Stimulated activated CD8-positive, alpha-beta memory T cell treated with anti-CD3 and anti-CD28 coated beads, Interleukin-12 subunit alpha, Interleukin-12 subunit beta, amount 100 ng/mL, for 1 hour (primary cell): ENCODE results near the gene ROPN1B.
A peak's percentile ranks its signal among the peaks of the same experiment; 100 is the strongest.
"Not testable (repeated sequence)": the region's sequence is repeated elsewhere in the genome, so short reads cannot be mapped to it uniquely, and the experiment has no call there.

Experiments used
- DNase-seq: peaks from one replicate; pipeline ENCODE4 v3.0.0-alpha.2; 2020; ENCODE audit warnings: low read depth

ROPN1B gene

DNA sequence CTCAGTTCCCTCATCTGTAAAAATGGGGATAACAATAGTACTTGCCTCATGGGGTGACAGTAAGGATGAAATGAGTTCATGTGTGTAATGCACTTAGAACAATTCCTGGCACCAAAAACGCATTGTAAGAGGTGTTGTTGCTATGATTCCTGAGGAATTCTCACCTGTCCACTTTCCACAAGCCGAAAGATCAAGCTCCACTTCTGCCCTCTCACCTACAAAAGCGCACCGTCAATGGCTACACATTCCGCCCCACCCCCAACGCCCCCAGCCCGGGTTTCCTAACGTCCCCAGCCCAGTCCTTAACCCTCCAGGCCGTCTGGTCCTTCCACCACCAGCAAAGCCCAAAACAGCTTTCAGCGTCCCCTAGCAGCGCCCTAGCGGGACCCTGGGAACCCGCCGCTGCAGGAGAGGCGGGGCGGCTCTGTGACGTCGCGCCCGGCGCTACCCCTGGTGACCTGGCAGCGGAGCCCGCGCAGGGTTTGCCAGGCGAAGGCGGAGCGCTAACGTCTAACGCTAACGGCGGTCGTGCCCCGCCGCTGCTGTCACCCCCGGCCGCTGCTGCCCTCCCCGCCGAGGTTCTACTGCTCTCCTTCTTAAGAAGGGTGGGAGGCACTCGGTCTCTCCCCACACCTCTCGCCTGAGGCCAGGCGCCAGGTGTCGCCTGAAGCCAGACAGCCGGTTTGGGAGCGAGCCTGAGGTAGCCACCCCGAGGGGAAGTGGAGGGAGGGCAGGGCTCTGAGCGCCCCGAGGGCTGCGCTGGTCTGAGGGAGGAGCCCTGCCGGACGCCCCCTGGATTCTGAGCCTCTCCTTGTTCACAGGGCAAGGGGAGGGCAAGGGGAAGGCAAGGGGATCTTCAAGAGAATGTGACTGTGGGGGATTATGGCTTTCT, at the start of gene ROPN1B:
Gene ROPN1B (plus strand): TSS at position 478 of the 892 bp plus-strand sequence. CDS start 2,877 bp downstream, outside the sequence.
- not testable (repeated sequence) for DNase-seq

DNA sequence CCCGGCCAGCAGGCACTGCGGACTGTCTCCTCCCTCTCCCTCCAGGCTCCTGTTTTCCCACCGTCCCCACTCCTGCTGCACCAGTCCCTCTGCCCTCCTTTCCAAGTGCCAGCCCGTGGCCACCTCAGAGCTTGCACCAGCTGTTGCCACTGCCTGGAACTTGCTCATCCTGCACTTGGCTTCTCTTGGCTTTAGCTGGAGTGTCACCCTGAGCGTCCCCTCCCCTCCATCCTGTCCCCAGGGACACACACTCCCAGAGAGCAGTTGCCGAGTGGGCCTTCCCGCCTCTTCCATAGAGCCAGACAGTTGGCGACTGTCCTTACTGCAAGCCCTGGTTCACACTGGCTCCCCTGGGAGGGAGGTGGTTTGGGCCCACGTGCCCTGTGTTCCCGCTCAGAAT, 48.8 kb upstream of the ROPN1B start:
- not testable (repeated sequence) for DNase-seq

DNA sequence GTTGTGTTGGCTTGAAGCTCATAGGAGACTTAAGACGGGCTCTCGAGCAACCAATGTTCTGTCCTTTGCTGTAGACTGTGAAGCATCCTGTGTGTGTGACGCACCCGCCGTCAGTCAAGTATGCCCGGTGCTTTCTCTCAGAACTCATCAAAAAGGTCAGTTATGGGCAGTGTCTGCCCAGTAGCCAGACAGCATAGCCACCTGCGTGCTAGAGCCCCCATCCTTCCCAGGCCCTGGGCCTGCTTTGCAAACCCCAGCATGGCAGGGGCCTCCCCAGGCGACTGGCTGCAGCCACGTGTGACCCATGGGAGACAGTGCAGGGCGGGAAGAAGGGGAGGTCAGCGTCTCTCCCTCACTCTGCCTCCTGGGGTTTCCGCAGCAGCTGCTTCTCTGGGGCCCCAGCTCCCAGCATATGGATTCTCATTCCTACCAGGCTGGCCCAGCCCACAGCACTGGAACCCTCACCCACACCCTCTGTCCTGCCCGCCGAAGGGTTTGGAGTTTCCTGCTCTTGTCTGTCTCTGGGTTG, 48.2 kb upstream of the ROPN1B start:
- DNase-seq: not testable (repeated sequence)

DNA sequence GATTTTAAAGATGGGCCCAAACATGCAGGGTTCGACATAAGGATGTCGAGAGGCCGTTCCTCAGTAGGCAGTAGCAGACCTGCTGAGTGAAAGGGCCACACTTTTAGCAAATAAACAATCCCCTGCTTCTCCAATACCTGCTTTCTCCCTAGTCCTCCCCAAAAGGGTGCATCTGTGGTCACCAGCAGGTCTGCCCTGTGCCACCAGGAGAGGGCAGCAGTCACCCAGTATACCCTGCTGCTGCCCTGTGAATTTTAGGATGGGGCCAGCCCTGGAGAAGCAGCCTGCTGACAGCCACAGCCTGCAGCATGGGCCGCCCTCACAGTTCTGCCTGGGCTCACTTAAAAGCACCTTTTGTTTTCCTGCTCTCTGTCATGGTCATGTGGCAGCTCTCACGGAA, 47.3 kb upstream of the ROPN1B start:
- DNase-seq: not testable (repeated sequence)

DNA sequence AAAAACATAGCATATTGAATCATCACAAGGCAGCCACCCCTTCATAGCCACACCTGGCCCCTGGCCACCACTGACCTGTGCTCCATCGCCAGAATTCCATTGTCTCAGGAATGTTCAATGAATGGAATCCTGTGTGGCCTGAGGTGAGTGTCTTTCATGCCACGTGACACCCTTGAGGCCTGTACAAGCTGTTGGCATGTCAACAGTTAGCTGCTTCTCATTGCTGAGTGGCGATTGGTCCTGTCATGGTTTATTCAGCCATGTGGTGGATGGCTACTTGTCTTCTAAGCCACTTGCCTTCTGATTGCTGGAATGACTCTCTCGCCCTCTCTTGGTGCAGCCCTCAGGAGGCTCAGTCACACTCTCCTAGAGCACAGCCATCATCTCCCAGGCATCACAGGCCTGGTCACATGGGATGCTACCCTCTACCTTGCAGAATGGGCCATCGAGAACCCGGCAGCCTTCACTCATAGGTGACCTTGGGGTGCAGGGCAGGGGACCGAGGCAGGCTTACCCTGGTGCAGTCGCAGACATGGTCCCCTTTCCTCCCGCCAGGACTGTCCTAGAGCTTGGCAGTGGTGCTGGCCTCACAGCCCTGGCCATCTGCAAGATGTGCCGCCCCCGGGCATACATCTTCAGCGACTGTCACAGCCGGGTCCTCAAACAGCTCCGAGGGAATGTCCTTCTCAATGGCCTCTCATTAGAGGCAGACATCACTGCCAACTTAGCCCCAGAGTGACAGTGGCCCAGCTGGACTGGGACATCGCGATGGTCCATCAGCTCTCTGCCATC, 45.5 kb upstream of the ROPN1B start:
- not testable (repeated sequence) for DNase-seq

DNA sequence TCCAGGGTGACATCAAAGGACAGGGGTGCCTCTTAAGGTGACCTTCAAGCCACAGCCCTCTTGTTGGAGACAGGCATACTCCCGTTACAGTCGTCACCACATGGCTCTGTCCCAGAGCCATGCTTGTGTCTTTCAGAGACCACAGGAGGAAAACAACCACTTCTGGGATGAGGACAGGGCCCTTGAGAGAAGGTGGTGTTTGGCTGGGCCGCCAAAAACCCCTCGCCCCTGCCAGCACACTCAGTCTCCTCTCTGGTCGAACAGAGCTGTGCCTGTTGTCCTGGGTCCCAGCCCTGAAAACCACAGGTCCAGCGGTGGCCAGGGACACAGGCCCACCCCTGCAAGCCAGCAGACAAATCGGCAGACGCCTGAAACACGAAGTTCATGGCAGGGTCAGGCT, 44.7 kb upstream of the ROPN1B start:
- not testable (repeated sequence) for DNase-seq

DNA sequence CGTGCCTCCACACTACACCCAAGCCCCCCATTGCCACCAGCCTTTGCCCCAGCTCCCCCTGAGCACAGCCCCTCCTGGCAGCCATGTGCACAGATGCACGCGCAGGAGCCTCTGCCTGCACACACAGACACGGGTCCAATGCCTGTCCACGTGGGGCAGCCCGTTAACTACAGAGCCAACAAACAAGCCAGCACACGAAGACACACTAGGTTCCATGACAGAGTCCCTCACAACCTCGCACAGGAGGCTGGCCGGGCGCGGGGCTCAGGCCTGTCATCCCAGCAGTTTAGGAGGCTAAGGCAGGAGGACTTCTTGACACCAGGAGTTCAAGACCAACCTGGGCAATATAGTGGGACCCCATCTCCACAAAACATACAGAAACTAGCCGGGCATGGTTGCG, 43.3 kb upstream of the ROPN1B start:
- not testable (repeated sequence) for DNase-seq

DNA sequence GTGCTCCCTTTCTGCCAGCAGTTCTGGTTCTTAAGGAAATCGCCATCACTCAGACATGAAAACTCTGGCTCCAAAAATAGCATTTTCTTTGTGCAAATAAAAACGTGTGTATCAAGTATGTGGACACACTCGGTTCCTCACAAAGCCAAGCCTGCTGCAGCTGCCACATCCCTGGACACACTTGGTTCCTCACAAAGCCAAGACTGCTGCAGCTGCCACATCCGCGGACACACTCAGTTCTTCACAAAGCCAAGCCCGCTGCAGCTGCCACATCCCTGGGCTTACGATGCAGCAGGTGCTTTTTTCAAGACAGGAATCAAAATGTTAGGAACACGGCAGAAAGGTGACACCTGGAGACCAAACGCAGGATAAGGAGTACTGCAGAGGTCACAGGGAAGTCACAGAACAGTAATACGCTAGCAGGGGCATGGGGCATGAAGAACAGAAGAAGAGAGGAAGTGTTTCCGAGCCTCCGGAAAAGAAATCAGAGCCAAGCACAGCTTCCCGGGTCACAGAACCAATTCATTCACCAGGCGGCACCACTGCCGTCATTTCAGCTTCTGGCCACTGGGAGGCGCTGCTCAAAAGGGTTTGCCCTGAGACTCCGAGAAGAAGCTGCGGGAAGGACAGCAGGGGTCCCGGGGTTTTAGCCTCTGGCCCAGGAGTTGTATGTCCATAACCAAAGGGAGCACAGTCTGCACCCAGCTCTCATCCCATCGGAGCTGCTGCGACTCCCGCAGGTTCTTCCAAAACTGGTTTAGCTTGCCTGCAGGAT, 40.0 kb upstream of the ROPN1B start:
- peak; percentile 48 for DNase-seq

DNA sequence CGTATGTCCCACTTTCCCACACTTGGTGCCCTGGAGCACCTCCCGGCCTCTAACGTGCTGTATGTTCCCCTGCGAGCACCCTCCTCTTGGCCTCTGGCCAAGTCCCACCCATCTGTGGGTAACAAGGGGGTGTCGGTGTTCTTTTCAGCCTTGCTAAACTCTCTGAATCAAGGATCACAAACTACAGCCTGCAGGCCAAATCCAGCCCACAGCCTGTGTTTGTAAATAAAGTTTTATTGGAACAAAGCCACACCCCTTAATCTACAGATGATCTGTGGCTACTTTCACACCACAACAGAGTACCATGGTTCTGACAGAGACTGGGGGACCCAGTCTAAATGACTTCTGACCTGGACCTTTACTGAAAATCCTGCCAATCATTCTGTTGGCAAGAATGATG, 39.2 kb upstream of the ROPN1B start:
- not testable (repeated sequence) for DNase-seq

DNA sequence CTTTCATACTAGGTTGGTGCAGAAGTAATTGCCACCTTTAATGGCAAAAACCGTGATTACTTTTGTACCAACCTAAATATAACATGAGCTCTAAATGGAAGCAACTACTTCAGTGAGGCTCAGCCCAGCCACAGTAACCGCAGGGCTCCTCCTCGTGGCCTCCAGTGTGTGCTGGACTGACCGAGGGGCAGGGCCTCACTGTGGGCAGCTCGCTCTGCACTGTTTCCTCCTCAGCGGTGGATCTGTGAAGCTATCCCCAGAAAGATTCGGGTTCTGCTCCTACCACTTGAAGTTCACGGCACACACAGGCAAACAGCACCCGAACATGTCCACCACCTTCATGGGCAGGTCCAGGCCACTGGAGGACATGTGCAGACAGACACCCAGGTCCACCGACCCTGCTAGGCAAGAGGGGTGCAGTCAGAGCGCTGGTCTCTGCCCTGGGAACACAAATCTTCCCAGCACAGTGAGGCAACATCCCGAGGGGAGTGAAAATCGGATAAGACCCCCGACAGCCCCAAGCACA, 37.6 kb upstream of the ROPN1B start:
- not testable (repeated sequence) for DNase-seq

DNA sequence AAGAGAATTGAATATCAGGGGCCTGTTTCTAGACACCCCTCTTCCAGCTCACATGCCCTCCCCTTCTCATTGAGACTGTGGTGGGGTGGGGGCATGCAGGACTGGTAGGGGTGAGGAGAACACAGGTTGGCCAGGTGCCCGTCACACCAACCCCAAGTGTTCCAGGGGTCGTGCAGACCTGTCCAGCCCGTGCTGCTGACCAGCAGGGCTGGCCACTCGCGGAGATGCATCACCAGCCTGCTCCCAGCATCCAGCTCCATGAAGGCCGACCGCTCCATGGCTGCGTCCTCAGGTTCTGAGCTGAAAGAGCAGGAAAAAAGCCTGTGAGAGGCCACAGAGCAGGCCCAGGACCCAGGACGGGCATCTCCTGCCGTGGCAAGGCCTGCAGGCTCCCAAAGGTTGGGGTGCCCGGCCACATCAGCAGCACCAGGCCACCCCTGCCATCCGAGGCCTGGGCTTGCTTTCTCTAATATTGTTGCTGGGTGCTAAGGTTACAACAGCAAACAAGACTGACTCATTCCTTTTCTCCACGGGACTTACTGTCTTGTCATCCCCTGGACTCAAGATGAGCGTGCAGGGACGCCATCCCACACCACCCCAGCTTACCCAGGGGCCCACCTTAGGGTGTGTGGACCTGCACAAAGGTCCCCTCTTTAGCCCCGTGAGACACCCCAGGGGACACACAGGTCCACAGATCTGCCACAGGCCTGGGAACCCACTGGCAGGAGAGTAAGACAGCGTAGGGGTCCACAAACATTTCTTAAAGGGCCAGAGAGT, 35.4 kb upstream of the ROPN1B start:
- not testable (repeated sequence) for DNase-seq

DNA sequence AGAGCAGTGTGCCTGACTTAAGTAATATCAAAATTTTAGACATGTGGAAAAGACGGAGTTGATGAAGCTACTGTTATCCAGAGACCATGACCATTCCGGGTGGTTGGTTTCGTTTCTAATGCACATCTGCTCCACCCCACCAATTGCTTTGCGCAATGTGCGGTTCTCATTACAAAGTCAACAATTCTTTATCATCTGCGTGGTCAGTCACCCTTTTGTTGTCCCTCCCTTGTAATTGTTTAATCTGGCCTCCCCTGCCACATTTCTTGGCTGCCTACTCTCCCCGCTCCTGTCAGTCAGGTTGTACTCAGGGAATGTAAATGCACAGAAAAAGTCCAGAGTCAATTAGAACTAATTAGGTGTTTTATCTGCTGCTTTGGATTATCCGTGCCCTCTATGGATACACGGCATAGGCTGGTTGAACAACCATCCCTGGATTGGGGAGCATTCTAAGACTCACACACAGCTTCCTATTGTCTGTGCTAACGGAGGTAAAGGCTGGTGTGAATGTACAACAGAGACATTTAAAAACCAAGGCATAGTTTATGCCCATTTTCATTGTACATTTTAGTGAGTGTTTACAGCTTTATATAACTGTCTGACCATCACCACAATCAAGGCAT, 33.6 kb upstream of the ROPN1B start:
- DNase-seq: not testable (repeated sequence)

DNA sequence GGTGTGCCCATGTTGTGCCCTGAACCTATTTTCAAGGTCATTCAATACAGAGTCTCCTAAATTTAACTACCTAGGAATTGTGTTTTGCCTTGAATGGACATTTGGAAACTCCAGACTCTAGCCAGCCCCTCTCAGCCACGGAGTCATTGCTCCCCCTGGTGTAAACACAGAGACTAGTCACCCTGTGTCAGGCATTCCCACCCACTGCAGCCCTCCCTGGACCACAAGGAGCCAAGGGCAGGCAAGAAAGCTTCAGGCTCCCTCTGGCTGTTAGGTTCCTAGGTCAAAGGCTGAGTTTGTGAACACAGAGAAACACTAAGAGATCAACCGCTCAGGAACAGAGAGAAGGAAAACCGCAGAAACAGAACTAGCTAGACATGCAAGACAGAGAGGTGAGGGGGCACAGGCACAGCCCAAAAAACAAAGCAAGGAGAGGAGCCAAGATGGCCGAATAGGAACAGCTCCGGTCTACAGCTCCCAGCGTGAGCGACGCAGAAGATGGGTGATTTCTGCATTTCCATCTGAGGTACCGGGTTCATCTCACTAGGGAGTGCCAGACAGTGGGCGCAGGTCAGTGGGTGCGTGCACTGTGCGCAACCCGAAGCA, 32.7 kb upstream of the ROPN1B start:
- not testable (repeated sequence) for DNase-seq

DNA sequence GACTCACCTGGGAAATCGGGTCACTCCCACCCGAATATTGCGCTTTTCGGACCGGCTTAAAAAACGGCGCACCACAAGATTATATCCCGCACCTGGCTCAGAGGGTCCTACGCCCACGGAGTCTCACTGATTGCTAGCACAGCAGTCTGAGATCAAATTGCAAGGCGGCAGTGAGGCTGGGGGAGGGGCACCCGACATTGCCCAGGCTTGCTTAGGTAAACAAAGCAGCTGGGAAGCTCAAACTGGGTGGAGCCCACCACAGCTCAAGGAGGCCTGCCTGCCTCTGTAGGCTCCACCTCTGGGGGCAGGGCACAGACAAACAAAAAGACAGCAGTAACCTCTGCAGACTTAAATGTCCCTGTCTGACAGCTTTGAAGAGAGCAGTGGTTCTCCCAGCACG, 32.1 kb upstream of the ROPN1B start:
- DNase-seq: not testable (repeated sequence)

DNA sequence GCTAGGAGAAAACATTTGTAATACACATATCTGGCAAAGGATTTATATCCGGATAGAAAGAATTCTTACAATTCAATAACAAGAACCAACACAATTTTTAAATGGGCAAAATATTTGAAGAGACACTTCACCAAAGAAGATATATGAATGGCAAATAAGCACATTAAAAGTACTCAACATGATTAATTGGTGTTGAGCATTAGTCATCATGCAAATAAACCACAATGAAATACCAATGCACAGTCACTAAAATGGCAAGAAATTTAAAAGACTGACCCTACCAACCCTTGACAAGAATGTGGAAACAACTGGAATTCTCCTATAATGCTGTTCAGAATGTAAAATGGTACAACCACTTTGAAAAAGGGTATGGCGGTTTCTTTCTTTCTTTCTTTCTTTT, 21.2 kb upstream of the ROPN1B start:
- not testable (repeated sequence) for DNase-seq

DNA sequence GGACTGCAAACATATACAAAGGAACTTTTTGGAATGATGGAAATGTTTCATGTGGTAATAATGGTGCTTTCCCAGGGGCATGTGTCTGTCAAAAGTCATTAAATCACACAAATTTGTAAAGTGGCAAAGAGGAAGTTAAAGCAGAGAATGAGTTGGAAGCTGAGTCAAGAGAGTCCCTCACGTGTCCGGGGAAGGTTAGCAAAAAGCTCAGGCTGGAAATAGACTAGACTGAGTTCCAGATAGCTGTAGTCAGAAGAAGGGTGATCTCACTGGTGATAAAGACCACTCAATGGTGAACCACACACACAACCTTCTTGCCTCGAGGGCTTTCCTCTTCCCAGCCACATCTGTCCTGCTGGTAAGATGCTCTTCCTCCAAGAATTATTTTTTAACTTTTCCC, 20.1 kb upstream of the ROPN1B start:
- not testable (repeated sequence) for DNase-seq

DNA sequence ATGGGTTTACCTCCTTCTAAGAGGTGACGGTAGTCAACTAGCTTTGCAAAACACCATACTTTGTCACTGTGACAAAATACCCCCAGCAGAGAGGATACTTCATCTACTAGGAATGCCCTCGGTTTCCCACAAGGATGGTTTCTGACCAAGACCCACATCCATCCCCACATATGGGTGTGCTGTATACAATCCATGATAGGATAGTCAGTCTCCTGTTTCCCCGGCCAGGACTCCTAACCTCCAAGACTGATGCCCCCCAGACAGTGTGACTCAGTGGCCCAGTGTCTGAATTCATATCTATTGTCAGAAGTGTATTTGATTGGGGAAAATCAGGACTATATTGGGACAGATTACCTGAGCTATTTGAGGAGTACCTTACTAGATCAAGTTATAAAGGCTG, 17.8 kb upstream of the ROPN1B start:
- not testable (repeated sequence) for DNase-seq

DNA sequence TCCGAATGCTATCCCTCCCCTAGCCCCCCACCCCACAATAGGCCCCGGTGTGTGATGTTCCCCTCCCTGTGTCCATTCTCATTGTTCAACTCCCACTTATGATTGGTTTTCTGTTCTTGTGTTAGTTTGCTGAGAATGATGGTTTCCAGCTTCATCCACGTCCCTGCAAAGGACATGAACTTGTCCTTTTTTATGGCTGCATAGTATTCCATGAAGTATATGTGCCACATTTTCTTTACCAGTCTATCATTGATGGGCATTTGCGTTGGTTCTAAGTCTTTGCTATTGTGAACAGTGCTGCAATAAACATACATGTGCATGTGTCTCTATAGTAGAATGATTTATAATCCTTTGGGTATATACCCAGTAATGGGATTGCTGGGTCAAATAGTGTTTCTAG, 12.0 kb upstream of the ROPN1B start:
- DNase-seq: not testable (repeated sequence)

DNA sequence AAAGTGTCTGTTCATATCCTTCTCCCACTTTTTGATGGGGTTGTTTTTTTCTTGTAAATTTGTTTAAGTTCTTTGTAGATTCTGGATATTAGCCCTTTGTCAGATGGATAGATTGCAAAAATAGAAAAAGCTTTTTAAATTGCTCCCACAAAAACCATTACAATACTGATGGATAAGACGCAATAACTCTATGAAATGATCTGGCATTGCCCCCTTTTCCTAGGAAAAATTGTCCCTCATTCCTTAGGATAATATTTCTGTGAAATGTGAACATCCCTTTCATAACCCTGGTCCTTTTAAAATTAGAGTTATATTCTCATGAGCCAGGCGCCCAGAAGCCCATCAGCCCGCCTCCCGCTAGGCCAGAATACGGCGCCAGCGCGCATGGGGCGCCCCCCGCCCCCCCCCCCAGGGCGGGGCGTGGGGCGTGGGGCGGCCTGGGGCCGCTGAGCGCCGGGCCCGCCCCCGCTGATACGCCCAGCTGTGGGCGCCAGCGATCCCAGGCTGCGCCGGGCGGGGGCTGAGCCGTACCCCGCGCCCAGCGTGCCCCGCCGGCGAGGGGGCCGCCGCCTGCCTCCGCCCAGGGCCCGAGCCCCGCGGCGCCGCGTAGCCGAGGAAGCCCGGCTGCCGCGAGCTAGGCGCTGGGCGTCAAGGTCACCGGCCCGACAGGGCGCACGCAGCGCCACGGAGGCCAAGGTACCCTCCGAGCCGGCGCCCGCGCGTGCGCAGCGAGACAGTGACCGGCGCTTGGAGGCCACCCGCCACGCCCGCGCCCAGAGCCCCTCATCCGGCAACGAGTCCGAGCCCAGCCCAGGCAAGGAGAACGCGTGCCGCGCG, 11.1 kb upstream of the ROPN1B start:
- no peak for DNase-seq
